Measurements from ENCODE around the gene MUC13. TPM values are rescaled to one million over a fixed set of nuclear protein-coding genes. Genes with fewer than 3 reads are reported as not detected.

The MUC13 gene
- total RNA-seq, 4 donors from 2014 or later: 0.46 TPM; not detected in 3

GRCh38 chr3:124974691-124975090 lies 40.1 kb upstream of the MUC13 start:
- 93% methylated on average over 2 of the region's 2 CpGs for WGBS
- no peak for TF ChIP-seq CTCF (IDR thresholded peaks at IDR 0.05)
- no peak for TF ChIP-seq EP300 (IDR thresholded peaks at IDR 0.05)
- TF ChIP-seq POLR2AphosphoS5 (IDR thresholded peaks at IDR 0.05): no peak
- TF ChIP-seq POLR2A (IDR thresholded peaks at IDR 0.05; ENCODE audit: low read depth): no peak
- intact Hi-C loops (cut with DNase I): no loop called here
- Histone ChIP-seq H3K27ac (replicated peaks in 1 of 4) (no peak overlapping the region), H3K36me3 (peaks cover 22 to 80% (median 57%) of the 10 kb centered on the region in 4 donors), H3K4me1 (peaks cover 0 to 17% (median 6%) of the 10 kb centered on the region in 4 donors), H3K9me3 (no peaks in the 10 kb centered on the region), H3K4me3 (no peak overlapping the region), H3K27me3 (no peaks in the 10 kb centered on the region)
- DNase-seq (ENCODE audit: extremely low spot score): no peak

GRCh38 chr3:124973290-124973689 lies 38.7 kb upstream of the MUC13 start:
- TF ChIP-seq EP300 (IDR thresholded peaks at IDR 0.05): no peak
- TF ChIP-seq CTCF (IDR thresholded peaks at IDR 0.05): no peak
- no peak for TF ChIP-seq POLR2A (IDR thresholded peaks at IDR 0.05; ENCODE audit: low read depth)
- TF ChIP-seq POLR2AphosphoS5 (IDR thresholded peaks at IDR 0.05): no peak
- intact Hi-C loops (cut with DNase I): no loop called here
- Histone ChIP-seq H3K9me3 (no peaks in the 10 kb centered on the region), H3K36me3 (peaks cover 31 to 93% (median 68%) of the 10 kb centered on the region in 4 donors), H3K27me3 (no peaks in the 10 kb centered on the region), H3K27ac (replicated peaks in 1 of 4) (no peak overlapping the region), H3K4me1 (peaks cover 0 to 21% (median 10%) of the 10 kb centered on the region in 4 donors), H3K4me3 (no peak overlapping the region)
- DNase-seq (ENCODE audit: extremely low spot score): no peak

- H3K4me3 ChIP-seq: no peak overlapping the region
- H3K4me1 ChIP-seq: peaks cover 0 to 28% (median 14%) of the 10 kb centered on the region in 4 donors
- no peak for DNase-seq (ENCODE audit: extremely low spot score)
- no peak overlapping the region for H3K27ac ChIP-seq (replicated peaks in 1 of 4)
- no peak for TF ChIP-seq CTCF (IDR thresholded peaks at IDR 0.05)
- no peak for TF ChIP-seq EP300 (IDR thresholded peaks at IDR 0.05)
- peaks cover 31 to 92% (median 67%) of the 10 kb centered on the region in 4 donors for H3K36me3 ChIP-seq
- no peaks in the 10 kb centered on the region for H3K27me3 ChIP-seq
- intact Hi-C loops (cut with DNase I): no loop called here
- WGBS: 44% methylated on average over 3 of the region's 3 CpGs
- no peaks in the 10 kb centered on the region for H3K9me3 ChIP-seq
These were observed 37.9 kb upstream of the MUC13 start for GRCh38 chr3:124972457-124972856.

GRCh38 chr3:124969963-124970722 lies 35.6 kb upstream of the MUC13 start:
- H3K36me3 ChIP-seq: peaks cover 31 to 72% (median 52%) of the 10 kb centered on the region in 4 donors
- intact Hi-C loops (cut with DNase I): no loop called here
- H3K27me3 ChIP-seq: no peaks in the 10 kb centered on the region
- peaks cover 0 to 31% (median 14%) of the 10 kb centered on the region in 4 donors for H3K4me1 ChIP-seq
- no peak overlapping the region for H3K4me3 ChIP-seq
- H3K9me3 ChIP-seq: no peaks in the 10 kb centered on the region
- H3K27ac ChIP-seq (replicated peaks in 1 of 4): no peak overlapping the region
- TF ChIP-seq POLR2A (IDR thresholded peaks at IDR 0.05; ENCODE audit: low read depth) (no peak), CTCF (IDR thresholded peaks at IDR 0.05) (no peak), POLR2AphosphoS5 (IDR thresholded peaks at IDR 0.05) (no peak), EP300 (IDR thresholded peaks at IDR 0.05) (no peak)
- WGBS: 89% methylated on average over 12 of the region's 18 CpGs
- DNase-seq (ENCODE audit: extremely low spot score): no peak

All from esophagus muscularis mucosa (tissue), 4 donors.